Measurements from ENCODE around the gene RPEL1.

- TF ChIP-seq CTCF (conservative IDR thresholded peaks at IDR 0.05; ENCODE audit: low read depth, low read length) (no peak), EZH2 (IDR thresholded peaks at IDR 0.05; ENCODE audit: borderline replicate concordance, low read depth, low read length, poor library complexity, severe bottlenecking) (no peak)
Observed at GRCh38 chr10:103276251-103276895, 30.7 kb downstream of the RPEL1 start.
